GM19372 (cell line): ENCODE results near the gene RGR.

ENCODE experiments used
- ATAC-seq: cut with Tn5 transposase; IDR thresholded peaks from one replicate; pipeline ENCODE4 v1.9.1; 2021; ENCODE audit warnings: mild to moderate bottlenecking, low read depth, moderate library complexity; ENCODE audit not compliant: unreplicated experiment

Gene RGR

GRCh38 chr10:84292502-84292901 is 47.6 kb downstream of the RGR start:
- no peak for ATAC-seq

- ATAC-seq: no peak
These were observed 48.3 kb downstream of the RGR start for GRCh38 chr10:84293171-84293570.

- ATAC-seq: no peak
These were observed 48.7 kb downstream of the RGR start for GRCh38 chr10:84293574-84294016.

- no peak for ATAC-seq
These were observed 50.1 kb downstream of the RGR start for GRCh38 chr10:84294766-84295447.

- ATAC-seq: no peak
These were observed 51.5 kb downstream of the RGR start for GRCh38 chr10:84296091-84296981.

- ATAC-seq: no peak
These were observed 53.2 kb downstream of the RGR start for GRCh38 chr10:84298057-84298456.

GRCh38 chr10:84302223-84302622 is 57.4 kb downstream of the RGR start:
- ATAC-seq: no peak

GRCh38 chr10:84306751-84307384 is 62.0 kb downstream of the RGR start:
- ATAC-seq: no peak

GRCh38 chr10:84308021-84308420 is 63.2 kb downstream of the RGR start:
- ATAC-seq: no peak

- no peak for ATAC-seq
These were observed 63.8 kb downstream of the RGR start for GRCh38 chr10:84308481-84309304.
